Prostate gland (tissue), 2 donors: ENCODE data around the gene PDYN. TPM values are rescaled to one million over a fixed set of nuclear protein-coding genes. Genes with fewer than 3 reads are reported as not detected.

Experiments
- DNase-seq: peaks from one replicate; pipeline ENCODE4 v3.0.0-alpha.2; 2019; ENCODE audit warnings: low spot score
- H3K27ac ChIP-seq, 2 donors: fragments of 200-600 bp; sonication (generic); 2 replicates each; pipeline ENCODE4 v1.5.1; 2017 to 2019
- H3K27me3 ChIP-seq: fragments of 200-600 bp; sonication (generic); replicated peaks from 2 replicates; pipeline ENCODE4 v1.5.1; 2019; ENCODE audit not compliant: insufficient read depth
- H3K36me3 ChIP-seq, 2 donors: fragments of 200-600 bp; sonication (generic); 1 replicate in 1 of 2; 2 replicates in 1 of 2; pipeline versions ENCODE4 v1.5.1 to v1.8.1; 2017 to 2019
- H3K4me1 ChIP-seq: fragments of 200-600 bp; sonication (generic); replicated peaks from 2 replicates; pipeline ENCODE4 v1.5.1; 2019
- H3K4me3 ChIP-seq, 2 donors: fragments of 200-600 bp; sonication (generic); 2 replicates each; pipeline ENCODE4 v1.5.1; 2017 to 2019
- H3K9me3 ChIP-seq: fragments of 200-600 bp; sonication (generic); 2 replicates; pipeline ENCODE4 v1.5.1; 2017
- CTCF ChIP-seq, 4 experiments: fragments of 200-600 bp in 2 of 4; fragments of 450-650 bp in 2 of 4; sonication (generic) in 2 of 4; IDR thresholded peaks; 1 replicate in 3 of 4; 2 replicates in 1 of 4; pipeline ENCODE4 v1.5.1; 2016 to 2019; ENCODE audit warnings: antibody characterized with exemption in 4 of 4, mild to moderate bottlenecking in 2 of 4, moderate library complexity in 2 of 4
- POLR2A ChIP-seq: fragments of 450-650 bp; IDR thresholded peaks from one replicate; pipeline ENCODE4 v1.6.1; 2016; ENCODE audit warnings: antibody characterized with exemption, mild to moderate bottlenecking
- POLR2AphosphoS5 ChIP-seq: sonication (generic); formaldehyde crosslinking; IDR thresholded peaks from one replicate; pipeline ENCODE4 v1.6.1; 2017; ENCODE audit warnings: antibody characterized with exemption
- WGBS: methylation state at CpG from one replicate; pipeline ENCODE4 v1.1.5; 2018; 5-methylcytosine and 5-hydroxymethylcytosine counted together
- intact Hi-C: fragments of 100-400 bp; cut with DNase I; formaldehyde crosslinking; loops from one replicate; pipeline ENCODE4 v1.14.2; 2022
- total RNA-seq, 2 donors: library from RNA; depleted of rRNA; stranded (reverse); fragments of >200 nt; gene quantifications; one replicate each; pipeline ENCODE4 v1.1.0, GENCODE V29; 2016

Gene PDYN
- total RNA-seq, 2 donors from 2014 or later: 0.28 TPM; not detected in 1

- no peak overlapping the region for H3K4me3 ChIP-seq
- H3K27ac ChIP-seq: no peak overlapping the region
- no peaks in the 10 kb centered on the region for H3K27me3 ChIP-seq
- no peaks in the 10 kb centered on the region for H3K4me1 ChIP-seq
- intact Hi-C loops: no loop called here
- H3K9me3 ChIP-seq: no peaks in the 10 kb centered on the region
- no peak for DNase-seq
- 90% methylated on average over 25 of the region's 25 CpGs for WGBS
- no peak for TF ChIP-seq POLR2A
- TF ChIP-seq CTCF (IDR thresholded peaks at IDR 0.05): no peak
- TF ChIP-seq POLR2AphosphoS5: no peak
- H3K36me3 ChIP-seq: no peaks in the 10 kb centered on the region
These were observed 56.4 kb downstream of the PDYN start for GRCh38 chr20:1937316-1937976.

GRCh38 chr20:1935696-1936366 lies 58.0 kb downstream of the PDYN start:
- no peaks in the 10 kb centered on the region for H3K4me1 ChIP-seq
- H3K9me3 ChIP-seq: no peaks in the 10 kb centered on the region
- intact Hi-C loops: no loop called here
- no peak overlapping the region for H3K4me3 ChIP-seq
- TF ChIP-seq POLR2A (no peak), POLR2AphosphoS5 (no peak), CTCF (IDR thresholded peaks at IDR 0.05) (no peak)
- H3K27ac ChIP-seq: no peak overlapping the region
- no peak for DNase-seq
- WGBS: 61% methylated on average over 15 of the region's 15 CpGs
- no peaks in the 10 kb centered on the region for H3K27me3 ChIP-seq
- H3K36me3 ChIP-seq: no peaks in the 10 kb centered on the region

DNA sequence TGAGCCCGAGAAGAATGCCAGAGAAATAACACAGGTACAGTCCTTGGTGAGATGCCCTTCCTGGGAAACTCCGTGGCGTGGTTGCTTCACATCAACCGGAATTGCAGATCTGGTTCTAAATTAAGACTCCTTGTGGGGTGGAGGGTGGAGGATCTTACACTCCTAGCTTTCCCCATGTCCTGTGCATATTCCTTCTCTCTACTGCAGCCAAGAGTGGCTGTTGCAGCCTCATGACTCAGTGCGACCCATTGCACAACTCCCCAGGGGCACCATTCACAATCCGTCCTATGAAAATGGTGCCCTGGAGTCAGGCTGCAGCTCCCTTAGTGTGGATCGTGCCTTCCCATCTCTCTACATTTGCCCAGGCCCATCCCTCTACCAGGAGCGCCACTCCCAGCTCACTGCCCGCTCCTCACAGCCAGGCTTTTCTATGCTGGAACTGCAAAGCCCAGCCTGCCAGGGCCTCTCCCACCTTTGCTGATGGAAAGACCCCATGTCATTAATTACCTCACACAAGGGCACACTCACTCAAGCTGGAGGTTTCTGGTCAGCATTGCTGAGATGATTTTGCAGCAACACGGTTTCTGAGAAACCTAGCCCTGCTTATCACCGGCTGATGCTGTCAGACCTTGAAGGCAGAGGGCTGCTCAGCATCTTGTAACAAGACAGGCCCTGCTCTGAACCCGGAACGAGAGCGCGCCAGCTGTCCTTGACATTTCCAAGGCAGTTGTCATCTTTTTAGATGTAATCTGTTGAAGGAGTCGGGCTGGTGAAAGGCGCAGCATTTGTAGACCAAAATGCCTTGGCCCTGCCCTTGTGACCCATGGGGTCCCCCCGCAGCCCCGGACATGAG lies 58.9 kb downstream of the PDYN start:
- H3K27ac ChIP-seq: no peak overlapping the region
- no peaks in the 10 kb centered on the region for H3K9me3 ChIP-seq
- 73% methylated on average over 19 of the region's 19 CpGs for WGBS
- H3K36me3 ChIP-seq: no peaks in the 10 kb centered on the region
- intact Hi-C loops: no loop called here
- no peaks in the 10 kb centered on the region for H3K4me1 ChIP-seq
- DNase-seq: no peak
- H3K4me3 ChIP-seq: no peak overlapping the region
- TF ChIP-seq CTCF (IDR thresholded peaks at IDR 0.05): no peak
- TF ChIP-seq POLR2A: no peak
- no peak for TF ChIP-seq POLR2AphosphoS5
- no peaks in the 10 kb centered on the region for H3K27me3 ChIP-seq

- H3K36me3 ChIP-seq: no peaks in the 10 kb centered on the region
- TF ChIP-seq POLR2AphosphoS5 (no peak), POLR2A (no peak), CTCF (IDR thresholded peaks at IDR 0.05) (no peak)
- 70% methylated on average over 1 of the region's 1 CpG for WGBS
- no peaks in the 10 kb centered on the region for H3K27me3 ChIP-seq
- no peak for DNase-seq
- no peaks in the 10 kb centered on the region for H3K4me1 ChIP-seq
- no peaks in the 10 kb centered on the region for H3K9me3 ChIP-seq
- intact Hi-C loops: no loop called here
- H3K27ac ChIP-seq: no peak overlapping the region
- H3K4me3 ChIP-seq: no peak overlapping the region
These were observed 59.7 kb downstream of the PDYN start for GRCh38 chr20:1934156-1934555.
